HK-2 (cell line): ENCODE data around the gene ITPR3.

Source experiments
- DNase-seq: peaks from one replicate; pipeline ENCODE4 v3.0.0-alpha.2; 2018; ENCODE audit not compliant: unreplicated experiment

Gene ITPR3

DNA sequence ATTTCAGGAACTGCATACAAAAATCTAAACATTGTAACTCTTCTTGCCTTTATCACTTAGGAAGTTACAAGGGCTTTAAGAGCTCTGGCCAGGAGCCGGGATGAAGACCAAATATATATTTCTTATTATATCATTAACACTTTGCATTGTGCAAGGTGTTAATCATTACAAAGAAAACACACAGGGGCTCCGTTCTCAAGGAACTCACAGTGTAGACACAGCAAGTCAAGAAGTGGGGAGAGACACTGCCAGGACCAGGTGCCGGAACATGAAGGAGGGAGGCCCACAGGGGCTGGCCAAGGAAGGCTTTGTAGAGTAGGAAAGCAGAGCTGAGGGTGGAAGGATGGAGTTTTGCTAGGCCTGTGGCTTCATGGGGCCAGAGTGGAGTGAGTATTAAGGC lies 17.4 kb downstream of the ITPR3 start:
- no peak for DNase-seq

DNA sequence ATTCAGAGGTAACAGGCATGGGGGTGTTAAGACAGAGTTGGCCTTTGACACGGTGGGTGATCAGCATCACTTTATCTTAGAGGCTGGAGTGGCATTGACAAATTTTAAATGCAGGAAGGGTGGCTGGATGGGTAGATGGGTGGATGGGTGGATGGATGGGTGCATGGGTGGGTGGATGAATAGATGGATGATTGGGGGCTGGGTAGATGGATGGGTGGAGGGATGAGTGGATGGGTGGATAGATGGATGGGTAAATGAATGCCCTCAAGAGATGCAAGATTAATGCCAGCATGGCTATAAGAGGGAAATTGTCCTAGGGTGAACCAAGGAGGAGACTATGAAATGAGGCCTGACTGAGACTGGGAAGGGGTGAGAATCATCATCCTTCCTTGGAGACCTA lies 18.4 kb downstream of the ITPR3 start:
- no peak for DNase-seq

DNA sequence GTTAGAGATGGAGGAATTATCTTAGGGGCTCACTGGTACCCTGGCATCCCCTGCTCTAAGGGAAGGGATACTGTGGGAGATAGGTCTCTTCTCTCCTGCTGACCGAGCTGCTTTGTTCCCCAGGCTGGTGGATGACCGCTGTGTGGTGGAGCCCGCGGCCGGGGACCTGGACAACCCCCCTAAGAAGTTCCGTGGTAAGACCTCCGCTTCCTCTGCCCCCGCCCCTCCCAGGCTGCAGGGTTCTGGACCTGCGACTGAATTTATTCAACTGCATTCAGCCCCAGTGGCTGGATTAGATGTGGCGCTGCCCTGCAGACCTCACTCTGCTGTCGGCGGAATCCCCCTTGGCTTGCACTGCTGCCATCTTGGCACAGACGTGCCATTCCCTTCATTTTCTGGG lies 19.2 kb downstream of the ITPR3 start:
- no peak for DNase-seq

DNA sequence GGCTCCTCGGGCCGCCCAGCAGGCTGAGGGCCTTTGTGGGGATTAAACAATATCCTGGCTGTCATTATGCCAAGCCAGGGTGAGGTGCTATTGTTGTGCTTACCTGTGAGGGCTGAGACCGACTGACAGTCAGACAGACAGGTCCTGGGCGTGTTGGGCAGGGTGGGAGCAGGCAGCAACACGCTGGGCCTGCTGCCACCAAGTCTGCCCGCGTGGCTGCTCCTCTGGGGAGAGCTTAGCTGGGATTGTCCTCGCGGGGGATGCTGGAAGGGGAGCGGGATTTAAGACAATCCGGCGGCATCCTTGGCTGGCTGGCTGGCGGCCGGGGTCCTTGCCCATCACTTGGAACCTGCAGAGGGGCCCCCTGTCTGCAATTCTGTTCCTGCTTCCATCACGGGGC lies 20.0 kb downstream of the ITPR3 start:
- no peak for DNase-seq

DNA sequence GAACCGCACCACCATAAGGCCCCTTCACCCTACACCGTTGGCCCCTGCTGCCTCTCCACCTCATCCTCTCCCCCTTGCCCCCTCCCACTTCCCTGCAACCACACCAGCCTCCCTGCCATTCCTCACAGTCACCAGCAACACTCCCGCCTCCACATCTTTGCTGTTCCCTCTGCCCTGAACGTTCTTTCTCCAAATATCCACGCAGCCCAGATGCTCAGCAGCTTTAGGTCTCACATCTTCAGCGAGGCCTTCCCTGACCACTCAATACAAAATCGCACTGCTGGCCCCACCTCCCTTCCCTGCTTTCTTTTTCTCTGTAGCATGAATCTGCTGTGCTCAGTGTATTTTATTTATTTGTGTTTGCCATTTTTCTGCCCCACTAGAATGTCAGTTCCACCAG lies 20.5 kb downstream of the ITPR3 start:
- no peak for DNase-seq

DNA sequence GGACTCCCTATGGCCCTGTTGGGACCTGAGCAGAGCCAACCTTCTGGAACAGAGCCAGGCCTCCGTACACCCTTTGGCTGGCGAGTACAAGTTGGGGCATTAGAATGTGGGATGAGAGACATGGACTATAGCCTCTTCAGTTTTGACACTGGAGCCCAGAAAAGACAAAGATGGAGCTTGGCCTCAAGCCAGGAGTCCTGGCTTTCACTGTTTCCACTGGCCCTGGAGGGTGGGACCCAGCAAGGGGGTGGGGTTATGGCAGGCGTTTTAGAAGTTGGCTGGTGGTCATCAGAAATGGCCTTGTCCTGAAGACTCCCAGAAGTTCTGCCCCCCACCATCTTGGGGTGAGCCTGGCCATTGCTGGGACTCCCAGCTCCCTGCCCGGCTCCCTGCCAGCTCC lies 21.8 kb downstream of the ITPR3 start:
- DNase-seq, result no peak

DNA sequence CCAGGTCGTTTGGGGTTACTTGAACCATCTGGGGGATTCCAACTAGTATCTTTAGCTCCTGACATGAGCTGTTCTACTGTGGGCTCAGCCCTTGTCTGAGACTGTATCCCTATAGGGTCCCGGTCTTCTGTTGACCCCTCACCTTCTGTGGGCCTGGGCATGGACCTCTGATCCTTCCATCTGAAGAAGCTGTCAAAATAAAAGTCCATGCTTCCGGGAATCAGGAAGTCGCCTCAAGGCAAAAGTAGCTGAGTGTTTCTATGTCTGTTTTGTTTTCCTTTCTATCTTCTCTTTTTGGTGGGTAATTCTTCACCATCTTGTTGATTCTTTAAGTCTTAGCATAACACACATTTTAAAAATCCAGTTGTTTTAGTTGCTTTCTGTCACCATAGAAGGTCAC lies 30.3 kb downstream of the ITPR3 start:
- no peak for DNase-seq

DNA sequence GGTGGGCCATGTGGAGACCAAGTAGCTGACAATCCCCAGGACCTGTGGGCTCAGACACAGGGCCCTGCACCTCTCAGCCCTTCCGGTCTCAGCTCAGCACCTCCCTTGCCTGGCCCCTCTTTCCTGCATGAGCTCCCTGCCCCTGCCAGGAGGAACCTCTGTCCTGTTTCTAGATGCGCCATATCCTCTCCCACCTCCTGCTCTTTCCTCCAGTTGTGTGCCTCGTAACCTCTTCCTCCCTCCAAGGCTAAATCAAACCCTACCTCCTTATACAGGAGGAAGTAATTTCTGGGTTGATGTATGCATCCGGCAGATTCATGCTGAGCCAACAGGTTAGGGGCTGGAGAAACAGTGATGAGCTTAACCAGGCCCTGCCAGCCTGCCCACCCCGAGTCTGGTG lies 30.9 kb downstream of the ITPR3 start:
- DNase-seq, result no peak

DNA sequence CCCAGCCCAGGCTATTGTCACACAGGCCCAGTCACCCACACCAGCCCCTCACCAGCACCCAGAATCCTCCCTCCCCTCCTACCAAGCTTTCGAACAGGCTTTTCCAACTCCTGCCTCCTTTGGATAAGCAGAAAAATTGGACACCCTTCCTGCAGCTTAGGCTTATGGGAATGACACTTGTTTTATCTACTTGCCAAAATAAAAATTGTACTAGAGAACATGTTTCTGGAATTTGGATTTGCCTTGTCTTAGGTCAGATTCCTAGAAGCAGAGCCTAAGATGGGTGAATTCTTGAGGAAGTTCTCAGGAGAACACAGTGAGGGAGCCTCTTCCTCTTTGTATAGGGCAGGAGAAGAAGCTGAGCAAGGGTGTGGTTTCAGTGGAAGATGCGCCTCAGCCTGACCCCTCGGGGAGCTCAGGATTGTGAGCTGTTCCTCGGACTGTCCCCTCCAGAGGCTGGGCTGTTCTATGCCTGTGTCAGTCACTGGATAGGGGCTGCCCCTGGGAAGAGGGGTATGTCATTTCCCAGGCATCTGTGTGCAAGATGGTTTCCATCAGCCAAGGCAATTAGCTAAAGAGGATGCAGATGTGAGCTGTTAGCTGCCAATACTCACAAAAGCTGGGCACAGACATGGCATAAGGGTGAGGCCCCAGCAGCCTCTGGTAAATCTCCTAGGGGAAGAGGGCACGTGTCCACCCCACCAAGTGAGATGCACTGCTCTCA lies 33.9 kb downstream of the ITPR3 start:
- no peak for DNase-seq

DNA sequence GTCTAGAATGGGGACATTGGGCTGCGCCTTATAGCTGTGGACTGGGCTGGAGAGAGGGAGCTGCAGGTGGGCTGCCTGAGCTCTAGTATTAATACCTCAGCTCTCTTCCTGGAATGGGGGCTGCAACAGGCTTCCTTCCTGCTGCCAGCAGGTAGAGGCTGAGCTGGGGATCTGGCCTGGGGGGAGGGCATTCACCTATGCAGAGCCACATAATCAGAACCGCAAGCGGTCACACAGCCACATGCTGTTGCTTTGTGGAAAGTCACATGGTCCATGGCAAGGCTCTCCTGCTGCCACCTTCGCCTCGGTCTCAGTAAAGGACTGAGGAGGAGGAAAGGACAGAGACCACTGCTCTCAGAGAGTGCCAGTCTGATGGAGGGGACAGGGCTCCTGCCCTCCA lies 35.7 kb downstream of the ITPR3 start:
- DNase-seq, result no peak

DNA sequence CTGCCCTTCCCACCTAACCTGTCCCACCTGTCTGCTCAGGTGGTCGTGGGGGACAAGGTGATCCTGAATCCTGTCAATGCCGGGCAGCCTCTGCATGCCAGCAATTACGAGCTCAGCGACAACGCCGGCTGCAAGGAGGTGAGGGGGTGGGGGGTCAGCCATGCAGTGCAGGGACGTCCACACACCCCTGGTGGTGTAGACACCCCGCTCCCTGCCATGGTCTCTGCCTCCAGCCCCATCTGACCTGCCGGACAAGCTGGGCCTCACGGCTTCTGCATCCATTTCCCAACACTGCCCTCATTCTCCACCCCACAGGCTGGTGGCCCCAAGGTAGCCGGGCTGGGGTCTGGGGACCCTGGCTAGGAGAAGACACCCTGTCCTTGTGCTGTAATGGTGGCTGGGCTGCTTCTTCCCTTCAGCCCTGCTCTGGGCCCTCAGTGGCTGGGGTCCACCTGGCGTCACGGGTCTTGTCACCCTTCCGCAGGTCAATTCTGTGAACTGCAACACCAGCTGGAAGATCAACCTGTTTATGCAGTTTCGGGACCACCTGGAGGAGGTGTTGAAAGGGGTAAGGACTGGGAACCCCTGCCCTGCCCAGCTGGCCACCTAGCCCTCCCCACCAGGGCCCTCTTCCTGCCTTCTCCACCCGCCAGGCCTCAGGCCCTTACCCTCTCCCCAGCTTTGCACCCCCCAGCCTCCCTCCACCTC lies 38.0 kb downstream of the ITPR3 start:
- DNase-seq, result no peak

DNA sequence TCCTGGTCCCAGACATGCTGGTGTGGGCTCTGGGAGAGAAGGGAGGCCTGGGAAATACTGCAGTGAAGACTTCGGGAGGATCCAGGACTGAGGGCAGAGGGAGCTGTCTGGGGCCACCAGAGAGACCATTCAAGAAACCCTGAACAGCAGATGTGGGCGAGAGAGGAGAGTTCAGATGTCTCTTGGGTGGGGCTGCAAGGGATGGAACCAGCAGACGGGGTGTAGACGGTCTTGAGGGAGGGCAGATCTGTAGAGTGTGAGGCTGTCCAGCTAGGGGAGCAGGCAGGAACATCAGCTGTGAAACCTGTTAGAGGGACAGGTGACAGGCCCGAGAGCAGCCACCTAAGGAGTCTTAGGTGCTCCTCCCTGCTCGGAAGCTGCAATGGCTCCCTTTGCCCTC lies 38.9 kb downstream of the ITPR3 start:
- DNase-seq, result no peak

DNA sequence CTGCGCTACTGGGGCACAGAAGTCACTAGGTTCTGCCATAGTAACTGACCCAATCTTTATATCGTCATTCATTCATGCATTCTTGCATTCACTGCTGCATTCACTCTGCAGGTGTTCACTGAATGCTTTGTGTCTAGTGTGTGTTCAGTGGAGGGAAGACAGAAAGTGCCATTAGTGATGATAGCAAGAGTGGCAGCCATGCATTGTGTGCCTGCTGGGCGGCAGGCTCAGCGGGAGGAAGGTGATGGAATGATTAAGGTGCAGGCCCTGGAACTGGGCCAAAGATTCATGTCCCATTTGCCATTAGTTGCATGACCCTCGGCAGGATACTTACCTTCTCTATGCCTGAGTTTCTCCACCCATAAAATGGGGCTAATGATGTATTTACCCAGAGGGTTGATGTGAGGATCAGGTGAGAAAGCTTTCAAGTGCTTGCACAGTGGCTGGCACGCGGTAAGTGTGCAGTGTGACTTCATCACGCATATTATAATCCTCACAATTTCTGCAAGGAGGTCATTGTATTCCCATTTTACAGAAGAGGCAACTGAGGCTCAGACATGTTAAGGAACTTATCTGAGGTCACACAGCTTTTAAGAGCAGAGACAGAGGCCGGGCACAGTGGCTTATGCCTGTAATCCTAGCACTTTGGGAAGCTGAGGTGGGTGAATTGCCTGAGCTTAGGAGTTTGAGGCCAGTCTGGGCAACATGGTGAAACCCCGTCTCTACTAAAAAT lies 40.1 kb downstream of the ITPR3 start:
- no peak for DNase-seq

DNA sequence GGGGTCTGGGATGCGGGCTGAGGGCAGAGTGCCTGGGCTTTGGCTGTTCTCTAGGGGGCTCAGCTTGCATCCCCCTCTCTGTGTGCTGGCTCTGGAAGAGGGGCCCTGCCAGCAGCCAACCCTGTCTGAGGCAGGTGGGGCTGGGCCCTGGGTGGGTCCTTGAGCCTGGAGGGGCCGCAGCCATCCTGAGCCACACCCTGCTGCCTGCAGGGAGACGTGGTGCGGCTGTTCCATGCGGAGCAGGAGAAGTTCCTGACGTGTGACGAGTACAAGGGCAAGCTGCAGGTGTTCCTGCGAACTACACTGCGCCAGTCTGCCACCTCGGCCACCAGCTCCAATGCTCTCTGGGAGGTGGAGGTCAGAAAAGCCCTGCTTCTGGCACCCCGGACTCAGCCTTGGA lies 41.2 kb downstream of the ITPR3 start:
- DNase-seq, result no peak

DNA sequence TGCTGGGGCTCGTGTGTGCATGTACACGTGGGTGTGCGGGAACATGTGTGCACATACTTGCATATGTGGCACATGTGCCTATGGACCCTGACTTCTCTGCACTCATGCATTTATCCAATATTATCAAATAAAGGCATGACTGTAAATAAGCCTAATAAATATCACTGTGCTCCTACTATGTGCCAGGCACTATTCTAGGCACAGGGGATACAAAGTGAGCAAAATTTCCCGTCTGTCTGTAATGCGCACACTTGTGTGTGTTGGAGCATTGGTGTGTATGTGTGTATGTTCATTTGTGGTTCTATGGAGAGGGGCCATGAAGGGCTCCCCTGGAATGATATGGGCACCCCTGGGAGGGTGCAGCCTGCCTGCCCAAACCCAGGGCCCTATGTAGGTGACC lies 41.9 kb downstream of the ITPR3 start:
- DNase-seq, result no peak

DNA sequence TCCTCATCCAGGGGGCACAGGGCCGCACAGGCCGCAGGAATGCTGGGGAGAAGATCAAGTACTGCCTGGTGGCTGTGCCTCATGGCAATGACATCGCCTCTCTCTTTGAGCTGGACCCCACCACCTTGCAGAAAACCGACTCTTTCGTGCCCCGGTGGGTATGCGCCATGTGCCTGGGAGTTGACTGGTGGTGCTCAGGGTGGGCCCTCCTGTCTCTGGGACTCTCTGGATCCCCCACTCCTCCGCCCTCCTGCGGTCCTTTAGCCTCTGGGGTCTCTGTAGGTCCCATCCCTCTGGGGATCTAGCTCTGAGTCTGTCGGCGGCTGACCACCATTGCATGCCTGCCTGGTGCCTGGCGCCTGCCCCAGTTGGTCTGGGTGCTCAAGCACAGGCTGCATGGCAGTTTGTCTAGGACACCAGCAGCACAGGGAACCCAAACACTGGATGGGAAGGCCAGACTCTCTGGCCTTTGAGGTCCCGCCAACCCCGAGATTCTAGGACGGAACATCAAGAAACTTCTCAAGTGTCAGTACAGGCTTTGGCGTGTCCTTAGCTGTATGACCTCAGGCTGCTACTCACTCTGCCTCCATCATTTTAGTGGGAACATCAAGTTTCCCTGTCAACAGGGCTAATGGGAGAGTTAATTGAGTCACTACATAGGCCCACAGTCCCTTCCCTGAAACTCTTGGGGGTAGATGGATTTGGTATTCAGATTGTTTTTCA lies 42.8 kb downstream of the ITPR3 start:
- no peak for DNase-seq

DNA sequence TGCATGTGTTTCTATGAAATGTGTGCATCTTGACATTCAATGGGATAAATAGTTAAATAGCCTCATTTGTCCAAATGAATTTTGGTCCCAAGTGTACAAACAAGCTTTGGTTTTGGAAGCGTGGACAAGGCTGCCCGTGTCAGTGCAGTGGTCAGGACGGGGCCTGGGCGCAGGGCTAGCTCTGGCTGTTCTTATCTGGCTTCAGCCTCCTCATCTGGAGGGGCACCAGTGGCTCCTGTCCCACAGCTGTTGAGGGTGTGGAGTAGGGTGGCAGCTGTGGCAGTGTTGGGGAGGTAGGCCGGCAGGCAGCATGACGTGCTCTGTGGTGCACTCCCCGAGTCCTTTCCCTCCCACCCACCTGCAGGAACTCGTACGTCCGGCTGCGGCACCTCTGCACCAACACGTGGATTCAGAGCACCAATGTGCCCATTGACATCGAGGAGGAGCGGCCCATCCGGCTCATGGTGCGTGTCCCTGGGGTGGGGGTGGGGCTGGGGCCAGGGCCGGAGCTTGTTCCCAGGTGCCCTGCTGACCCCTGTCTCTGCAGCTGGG lies 43.5 kb downstream of the ITPR3 start:
- no peak for DNase-seq

DNA sequence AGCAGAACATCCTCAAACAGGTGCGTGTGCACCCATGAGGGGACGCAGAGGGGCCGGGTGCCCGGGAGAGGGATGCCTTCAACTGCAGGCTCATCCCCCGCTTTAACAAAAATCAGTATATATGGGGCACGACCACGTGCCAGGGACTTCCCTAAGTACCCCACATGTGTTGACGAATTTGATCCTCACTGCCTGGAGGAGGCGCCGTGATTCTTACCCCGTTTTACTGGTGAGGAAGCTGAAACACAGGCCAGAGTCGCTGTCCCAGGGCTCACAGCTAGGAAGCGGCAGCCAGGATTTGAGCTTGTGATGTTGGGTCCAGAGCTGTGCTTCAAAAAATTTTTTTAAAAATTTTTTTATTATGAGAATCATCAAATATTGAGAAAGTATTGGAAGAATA lies 44.8 kb downstream of the ITPR3 start:
- DNase-seq, result no peak

DNA sequence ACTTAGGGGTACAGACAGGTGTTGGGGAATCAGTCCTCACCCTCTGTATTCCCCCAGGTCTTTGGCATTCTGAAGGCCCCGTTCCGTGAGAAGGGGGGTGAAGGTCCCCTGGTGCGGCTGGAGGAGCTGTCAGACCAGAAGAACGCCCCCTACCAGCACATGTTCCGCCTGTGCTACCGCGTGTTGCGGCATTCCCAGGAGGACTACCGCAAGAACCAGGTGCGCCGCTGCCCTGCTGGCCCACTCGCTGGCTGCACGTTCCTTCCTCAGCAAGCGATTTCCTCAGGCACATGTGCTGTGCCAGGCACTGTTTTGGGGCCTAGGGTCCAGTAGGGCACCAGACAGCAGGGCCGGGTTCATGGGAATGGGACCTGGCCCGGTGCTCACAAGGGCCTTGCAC lies 46.0 kb downstream of the ITPR3 start:
- DNase-seq, result no peak

DNA sequence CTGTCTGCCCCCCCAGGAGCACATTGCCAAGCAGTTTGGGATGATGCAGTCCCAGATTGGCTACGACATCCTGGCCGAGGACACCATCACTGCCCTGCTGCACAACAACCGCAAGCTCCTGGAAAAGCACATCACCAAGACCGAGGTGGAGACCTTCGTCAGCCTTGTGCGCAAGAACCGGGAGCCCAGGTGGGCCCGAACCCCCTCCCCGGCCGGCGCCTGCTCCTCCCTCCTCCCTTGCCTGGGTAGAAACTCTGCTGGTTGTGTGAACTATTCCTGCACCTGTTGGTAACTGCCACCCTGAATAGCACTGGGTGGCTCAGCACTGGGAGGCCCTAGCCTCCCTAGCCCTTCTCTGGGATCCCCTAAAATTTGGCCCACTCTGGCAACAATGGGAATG lies 46.7 kb downstream of the ITPR3 start:
- DNase-seq, result no peak

DNA sequence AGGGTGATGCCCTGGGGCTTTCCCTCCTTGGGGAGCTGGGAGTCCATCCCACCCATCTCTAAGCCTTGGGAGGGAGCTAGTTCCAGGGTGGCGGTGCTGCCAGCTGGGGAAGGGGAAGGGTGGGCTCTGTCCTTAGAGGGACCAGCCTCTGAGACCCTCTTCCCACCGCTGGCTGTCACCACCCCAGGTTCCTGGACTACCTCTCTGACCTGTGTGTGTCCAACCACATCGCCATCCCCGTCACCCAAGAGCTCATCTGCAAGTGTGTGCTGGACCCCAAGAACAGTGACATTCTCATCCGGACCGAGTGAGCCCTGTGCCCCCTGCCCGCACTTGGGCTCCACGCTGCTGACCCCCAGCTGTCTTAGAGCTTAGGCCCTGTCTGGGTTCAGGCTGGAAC lies 47.2 kb downstream of the ITPR3 start:
- no peak for DNase-seq

DNA sequence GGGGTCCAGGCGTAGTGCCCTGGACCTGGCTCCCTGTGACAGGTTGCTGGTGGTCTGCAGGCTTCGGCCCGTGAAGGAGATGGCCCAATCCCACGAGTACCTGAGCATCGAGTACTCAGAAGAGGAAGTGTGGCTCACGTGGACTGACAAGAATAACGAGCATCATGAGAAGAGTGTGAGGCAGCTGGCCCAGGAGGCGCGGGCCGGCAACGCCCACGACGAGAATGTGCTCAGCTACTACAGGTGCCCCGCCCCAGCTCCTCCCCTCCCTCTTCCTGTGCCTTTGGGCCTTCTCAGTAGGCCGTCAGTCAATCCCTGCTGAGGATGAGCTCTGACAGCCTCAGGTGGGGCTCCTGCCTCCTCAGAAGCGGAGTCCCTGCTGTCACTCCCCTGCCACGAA lies 47.8 kb downstream of the ITPR3 start:
- DNase-seq, result no peak
